ENCODE measurements around the gene WNT3.

WNT3 gene

DNA sequence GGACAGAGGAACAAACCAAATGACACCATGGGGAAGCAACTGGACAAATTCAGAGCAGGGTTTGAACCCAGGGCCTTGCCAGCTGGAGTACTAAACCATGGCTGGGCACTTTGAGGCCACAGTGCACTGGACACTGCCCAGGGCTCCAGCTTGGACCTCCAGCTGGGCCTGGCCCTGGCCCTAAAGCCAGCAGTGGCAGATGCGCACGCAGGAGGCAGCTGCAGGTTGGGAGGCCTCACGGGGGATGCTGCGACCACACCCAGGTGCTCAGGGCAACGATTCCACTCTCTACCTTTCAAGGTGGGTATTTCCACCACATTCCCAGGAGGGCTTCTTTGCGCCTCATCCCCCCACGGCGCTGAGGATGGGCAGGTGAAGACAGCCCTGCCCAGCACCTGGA, 28.9 kb downstream of the WNT3 start:
- DNase-seq (ENCODE audit: low read depth in 2 of 3, low spot score in 1 of 3), result no peak

DNA sequence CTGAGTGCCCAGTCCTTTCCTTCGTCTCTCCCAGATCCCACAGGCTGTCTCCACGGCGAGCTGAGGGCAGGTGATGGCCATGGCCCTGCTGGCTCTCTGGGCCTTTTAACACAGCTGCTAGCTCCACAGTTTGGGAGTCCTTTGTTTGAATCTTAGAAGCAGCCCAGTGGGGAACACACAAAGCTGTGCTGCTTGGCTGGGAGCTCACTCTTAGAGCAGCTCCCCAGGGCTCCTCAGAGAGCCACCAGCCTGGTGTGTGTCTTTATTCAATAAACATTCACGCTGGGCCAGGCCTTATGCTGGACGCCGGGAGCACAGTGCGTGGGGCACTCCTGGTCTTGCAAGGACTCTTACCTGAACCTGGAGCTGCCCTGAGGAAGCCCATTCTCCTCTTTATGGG, 29.7 kb downstream of the WNT3 start:
- DNase-seq (ENCODE audit: low read depth in 2 of 3, low spot score in 1 of 3), result no peak

DNA sequence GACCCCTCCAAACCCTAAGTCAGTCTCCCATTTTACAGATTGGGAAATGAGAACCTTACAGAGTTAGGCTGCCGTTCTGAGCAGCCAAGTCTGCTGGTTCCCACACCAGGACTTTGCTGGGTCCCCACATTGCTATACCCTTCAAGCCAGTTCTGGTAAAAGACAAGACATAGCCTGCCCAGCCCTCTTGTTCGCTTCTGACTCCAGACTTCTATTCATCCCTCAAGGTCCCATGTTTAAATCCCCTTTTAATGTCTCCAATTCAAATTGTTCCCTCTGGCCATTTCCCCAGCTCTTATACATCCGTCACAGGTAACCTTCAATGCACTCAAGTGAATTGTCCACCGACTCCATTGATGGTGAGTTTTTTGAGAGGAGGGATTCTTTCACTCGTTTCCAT, 30.2 kb downstream of the WNT3 start:
- DNase-seq (ENCODE audit: low read depth in 2 of 3, low spot score in 1 of 3), result no peak

DNA sequence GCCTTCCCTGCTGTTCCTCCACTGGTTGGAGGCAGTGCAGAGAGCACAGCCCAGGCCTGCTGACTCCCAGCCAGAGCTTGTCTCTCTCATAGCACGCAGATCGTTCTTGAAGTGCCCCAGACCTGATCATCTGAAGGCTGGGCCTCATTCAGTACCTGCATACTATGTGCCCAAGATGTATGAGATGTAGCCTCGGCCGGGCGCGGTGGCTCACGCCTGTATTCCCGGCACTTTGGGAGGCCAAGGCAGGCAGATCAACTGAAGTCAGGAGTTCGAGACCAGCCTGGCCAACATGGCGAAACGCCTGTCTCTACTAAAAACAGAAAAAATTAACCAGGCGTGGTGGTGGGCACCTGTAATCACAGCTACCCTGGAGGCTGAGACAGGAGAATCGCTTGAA, 31.0 kb downstream of the WNT3 start:
- DNase-seq (ENCODE audit: low read depth in 2 of 3, low spot score in 1 of 3), result no peak

DNA sequence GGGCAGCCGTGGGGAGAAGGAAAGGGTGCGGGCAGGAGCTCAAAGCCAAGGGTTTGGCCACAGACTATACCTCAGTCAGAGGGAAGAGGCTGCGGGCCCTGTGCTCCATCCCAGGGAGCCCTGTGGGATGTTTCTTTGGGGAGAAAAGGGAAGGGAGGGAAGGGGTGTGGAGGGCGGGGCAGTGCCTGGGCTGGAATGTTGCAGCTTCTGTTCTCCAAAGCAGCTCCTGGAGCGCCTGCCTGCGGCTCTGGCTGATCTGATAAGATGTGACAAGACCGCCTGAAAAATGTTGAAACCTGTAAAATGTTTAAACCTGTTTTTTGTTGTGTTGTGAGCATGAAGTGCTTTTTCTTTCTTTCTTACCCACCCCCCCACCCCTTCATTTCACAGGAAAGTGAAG, 32.8 kb downstream of the WNT3 start:
- no peak for DNase-seq (ENCODE audit: low read depth in 2 of 3, low spot score in 1 of 3)

DNA sequence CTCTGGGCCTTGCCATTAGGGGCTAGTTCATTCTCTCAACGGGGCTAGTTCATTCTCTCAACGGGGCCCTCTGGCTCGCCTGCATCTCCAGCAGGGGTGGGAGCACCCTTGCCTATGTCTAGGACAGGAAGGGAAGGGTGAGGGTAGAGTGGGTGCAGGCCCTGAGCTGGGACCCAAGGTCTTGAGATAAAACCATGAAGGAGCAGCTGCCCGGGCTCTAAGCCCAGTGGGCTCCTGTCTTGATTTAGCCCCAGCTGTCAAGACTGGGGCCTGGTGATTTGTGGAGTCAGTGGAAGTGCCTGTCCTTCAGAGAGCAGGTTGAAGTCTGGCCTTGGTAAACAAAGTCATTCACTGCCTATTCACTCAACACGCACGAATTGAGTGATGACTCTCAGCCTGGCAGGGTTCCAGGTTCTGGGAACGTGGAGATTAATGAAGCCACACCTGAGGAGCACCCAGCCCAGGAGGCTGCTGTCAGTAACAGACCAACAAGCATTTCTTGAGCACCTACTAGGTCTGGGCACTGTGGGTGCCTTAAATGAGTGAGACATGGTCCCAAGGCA, 35.4 kb downstream of the WNT3 start:
- no peak for DNase-seq (ENCODE audit: low read depth in 2 of 3, low spot score in 1 of 3)

DNA sequence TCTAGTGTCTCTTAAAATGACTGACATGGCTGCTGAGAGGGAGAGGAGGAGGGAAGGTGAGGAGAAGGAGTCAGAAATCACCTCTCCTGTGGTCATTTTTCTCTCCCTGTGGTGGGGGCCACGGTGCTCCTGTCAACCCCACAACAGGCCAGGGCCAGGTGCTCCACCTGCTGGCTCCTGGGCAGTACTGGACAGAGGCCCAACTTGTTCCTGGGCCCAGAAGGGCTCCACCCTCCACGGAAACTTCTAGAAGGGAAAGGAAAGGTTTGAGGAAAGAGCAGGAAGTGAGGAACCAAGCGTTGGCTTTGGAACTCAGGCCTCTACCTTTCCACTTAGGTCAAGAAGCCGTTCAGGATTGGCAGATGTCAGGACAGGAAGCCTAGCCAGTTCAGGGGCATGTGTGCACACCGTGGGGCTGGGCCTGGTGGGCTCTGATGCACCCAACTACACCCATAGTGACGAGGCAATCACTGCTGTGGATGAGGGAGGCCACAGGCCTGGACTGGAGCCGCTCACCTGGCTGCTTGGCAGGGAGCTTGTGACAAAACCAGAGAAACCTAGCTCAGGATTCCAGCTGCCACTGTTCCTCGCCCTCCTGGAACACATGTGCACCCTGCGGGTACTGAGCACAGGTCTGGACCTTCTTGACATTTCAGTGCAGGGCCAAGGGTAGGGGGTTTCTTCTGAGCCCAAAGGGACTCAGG, 36.1 kb downstream of the WNT3 start:
- DNase-seq (ENCODE audit: low read depth in 2 of 3, low spot score in 1 of 3), result no peak

DNA sequence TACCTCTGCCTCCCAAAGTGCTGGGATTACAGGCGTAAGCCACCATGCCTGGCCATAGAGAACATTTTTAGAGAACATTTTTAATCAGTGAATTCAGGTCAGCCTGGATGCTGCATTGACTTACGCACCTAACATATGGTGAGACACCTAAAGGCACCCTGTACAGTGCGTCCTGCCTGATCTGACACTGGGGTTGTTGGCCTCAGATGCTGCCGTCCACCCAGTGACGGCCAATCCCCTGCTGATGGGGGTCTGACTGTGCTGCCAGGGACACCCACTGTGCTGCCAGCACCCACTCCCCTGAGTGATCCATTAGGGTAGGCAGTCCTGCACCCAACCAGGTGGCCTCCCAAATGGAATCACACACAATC, 38.5 kb downstream of the WNT3 start:
- no peak for DNase-seq (ENCODE audit: low read depth in 2 of 3, low spot score in 1 of 3)

DNA sequence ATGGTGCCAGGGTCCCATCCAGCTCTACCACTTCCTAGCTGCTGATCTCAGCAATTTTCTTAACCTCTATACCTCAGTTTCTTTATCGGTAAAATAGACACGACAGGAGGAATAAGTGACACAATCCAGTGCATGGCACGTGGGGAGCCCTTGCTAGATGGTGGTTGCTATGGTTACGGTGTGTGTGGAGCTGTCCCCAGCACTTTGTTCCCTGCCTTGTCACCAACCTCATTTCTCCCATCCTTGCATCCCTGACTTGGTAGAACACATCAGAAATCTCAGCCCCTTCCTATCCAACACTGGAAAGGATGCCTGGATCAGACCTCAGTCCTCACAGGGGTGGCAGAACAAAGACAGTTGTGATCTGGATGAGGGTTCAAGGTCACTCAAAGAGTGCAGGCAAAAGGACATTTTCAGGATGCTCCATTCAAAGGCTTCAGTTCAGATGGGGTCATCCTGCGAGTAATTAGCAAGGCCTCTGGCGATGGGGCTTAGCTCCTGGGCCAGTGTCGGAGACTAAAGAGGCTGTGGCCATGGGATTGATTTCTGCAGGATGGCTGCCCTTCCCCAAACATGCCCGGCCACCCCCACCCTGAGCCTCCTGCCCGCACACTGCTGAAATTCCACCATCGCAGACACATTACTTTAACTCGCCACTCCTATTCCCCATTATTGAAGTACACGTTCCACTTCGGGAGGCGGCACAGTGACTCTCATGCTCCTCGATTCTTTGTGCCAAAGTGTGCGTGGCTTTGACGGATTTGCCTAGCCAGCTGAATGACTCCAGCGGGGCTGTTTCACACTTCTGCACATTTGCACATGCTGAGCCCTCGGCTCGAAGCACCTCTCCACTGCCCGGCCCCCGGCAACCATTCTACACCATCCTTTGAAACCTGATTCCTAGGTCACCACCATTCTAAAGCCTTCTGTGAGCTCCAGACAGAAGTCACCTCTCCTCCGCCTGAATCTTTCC, 40.3 kb downstream of the WNT3 start:
- DNase-seq (ENCODE audit: low read depth in 2 of 3, low spot score in 1 of 3), result no peak

DNA sequence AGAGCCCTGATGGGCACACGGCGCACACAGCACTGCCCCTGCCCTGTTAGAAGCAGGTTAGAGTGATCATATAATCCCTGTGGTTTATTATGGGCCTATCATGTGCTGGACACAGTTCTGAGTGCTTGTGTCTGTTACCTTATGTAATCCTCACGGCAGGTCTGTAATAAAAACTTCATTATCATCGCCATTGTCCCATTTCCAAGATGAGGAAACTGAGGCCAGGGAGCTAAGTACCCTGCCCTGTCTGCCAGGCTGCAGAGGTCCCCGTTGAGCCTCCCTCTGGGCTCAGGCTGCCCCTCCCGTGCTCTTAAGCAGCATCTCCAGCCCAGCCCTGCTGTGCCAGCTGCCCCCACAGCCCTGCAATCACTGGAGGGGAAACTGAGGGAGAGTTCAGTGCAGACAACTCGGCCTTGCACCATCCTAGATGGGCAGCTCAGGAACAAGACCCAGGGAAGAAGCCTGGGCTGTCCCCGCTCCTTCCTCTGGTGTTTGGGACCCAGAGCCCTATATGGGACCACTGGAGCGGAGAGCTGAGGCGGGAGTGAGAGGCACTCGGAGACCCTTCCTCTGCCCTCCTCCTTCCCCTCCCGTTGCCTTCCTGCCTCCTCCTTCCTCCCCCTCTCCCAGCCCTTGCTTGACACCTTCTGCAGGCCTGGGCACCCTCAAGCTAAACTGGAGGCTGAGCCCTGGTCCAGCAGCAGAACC, 42.0 kb downstream of the WNT3 start:
- no peak for DNase-seq (ENCODE audit: low read depth in 2 of 3, low spot score in 1 of 3)

DNA sequence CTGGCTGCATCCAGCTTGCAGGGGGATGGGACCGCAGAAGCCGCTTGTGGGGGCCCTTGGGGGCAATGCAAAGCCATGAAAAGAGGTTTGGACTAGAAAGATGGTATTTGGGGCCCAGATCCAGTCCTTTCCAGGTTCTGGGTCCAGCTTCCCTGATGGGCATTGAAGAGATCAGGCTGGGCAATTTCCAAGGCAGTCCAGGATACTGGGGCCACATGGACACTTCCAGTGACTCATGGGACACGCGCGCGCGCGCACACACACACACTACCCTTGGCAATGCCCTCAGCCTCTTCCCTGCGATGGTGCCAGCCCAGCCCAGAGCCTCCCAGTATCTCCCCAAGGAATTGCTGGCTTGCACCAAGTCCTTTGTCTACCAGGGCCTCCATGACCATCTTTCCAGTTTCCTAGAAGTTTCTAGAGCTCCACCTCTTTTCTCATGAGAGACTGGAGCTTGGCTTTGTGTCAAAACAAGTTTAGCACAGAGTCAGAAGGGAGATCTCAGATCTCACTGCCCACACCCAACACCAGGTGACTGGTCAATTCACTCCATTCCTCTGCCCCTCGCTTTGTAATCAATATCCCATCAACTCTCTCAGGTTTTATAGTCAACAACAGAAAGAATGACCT, 44.3 kb downstream of the WNT3 start:
- DNase-seq (ENCODE audit: low read depth in 2 of 3, low spot score in 1 of 3), result no peak

DNA sequence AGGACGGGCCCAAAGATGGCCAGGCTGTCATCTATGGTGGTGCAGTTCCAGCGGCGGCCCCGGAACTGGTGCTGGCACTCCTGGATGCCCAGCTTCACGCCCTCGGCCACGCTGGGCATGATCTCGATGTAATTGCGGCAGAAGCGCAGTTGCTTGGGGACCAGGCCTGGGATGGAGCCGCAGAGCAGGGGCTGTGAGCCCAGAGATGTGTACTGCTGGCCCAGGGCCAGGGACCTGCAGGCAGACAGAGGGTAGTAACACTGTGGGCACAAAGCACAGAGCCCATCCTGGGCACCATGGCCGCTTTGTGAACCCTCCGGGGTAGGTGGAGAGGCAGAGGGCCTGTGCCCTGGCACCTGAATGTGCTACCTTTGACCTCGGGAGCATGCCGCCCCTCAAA, 44.8 kb downstream of the WNT3 start:
- DNase-seq (ENCODE audit: low read depth in 2 of 3, low spot score in 1 of 3), result no peak

DNA sequence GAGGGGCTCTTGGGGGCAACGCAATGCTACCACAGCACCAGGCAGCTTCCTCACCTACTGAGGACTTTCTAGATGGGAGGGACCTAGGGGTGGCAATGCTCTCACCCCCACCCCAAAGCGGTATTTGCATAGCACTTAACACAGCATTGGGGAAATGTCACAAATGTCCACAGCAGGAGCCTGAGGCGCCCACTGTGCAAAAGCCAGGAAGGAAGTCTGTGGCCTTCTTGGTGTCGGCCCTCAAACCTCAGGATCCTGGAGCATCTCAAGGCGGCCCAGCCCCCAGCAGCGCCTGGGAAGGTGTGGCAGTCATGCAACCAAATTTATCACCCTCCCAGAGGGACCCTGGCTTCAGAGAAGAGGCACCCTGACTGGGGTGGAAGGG, 45.3 kb downstream of the WNT3 start:
- no peak for DNase-seq (ENCODE audit: low read depth in 2 of 3, low spot score in 1 of 3)

DNA sequence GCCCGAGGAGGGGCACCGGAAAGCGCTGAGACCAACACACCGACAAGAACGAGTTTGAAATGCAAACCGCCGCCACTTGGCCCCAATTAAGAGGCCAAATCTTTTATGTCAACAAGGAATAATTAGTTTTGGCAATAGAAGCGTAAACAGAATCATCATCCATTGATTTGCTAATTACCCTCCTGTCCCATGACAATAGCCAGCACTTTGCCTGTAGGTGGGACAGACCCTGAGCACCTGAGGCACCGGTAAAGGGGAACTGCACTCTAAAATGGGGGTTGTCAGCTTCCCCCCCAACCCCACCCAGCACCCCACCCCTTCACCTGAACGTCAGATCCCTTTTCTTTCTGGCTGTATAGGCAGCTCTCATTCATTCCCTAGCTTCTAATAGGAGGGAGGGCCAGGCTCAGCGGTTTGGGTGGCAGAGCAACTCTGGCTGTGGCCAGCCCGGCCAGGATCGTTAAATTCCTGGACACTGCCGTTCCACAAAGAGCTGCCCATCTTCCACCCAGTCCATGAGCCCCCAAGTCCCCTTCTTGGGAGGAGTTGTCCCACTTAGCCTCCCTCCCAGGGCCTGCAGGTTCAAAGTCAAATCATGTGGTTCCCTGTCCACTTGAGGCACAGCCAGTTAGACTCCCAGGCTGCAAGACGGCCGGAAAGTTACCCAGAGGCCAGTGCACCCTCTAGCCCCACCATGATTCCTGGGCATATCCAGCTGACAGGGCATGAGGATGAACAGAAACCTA, 45.8 kb downstream of the WNT3 start:
- DNase-seq (ENCODE audit: low read depth in 2 of 3, low spot score in 1 of 3), result no peak

DNA sequence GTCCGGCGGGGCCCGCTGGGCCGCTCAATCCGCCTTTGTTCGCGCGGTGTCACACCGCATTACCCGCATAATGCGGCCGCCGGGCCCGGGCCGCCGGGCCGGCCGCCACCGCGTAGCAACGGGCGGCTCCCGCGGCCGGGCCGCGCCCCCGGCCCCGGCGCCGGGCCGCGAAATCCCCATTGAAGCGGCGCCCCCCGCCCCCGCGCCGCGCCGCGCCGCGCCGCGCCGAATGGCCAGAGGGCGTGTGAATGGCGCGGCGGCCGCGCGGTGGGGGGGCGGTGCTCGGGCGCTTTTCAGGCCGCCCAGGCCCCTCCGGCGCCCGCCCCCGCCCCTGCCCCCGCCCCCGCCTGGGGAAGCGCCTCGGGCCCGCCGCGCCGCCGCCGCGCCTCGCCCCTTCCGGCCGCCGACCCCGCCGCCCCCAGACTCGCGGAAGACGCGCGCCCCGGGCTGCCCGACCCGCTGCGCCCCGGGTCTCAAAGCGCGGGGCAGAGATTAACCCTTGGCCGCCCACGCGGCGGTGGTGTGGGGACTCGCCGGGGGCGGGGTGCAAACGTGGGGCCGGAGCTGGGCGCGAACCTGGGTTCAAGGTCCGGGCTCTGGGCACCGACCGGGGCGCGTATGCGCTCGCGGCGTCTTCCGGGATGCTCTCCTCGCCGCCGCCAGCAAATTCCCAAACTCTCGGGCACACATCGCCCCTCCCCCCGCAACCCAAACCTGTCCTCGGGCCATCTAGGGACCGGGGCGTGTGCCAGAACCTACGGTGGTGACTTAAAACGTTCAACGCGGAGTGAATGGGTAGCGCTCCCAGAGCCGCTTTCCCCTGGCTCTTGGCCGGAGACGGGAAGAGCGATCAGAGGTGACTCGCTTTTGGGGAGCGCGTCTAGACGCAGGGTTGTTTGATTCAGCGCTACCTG, 46.7 kb downstream of the WNT3 start:
- DNase-seq (ENCODE audit: low read depth in 2 of 3, low spot score in 1 of 3), result no peak

DNA sequence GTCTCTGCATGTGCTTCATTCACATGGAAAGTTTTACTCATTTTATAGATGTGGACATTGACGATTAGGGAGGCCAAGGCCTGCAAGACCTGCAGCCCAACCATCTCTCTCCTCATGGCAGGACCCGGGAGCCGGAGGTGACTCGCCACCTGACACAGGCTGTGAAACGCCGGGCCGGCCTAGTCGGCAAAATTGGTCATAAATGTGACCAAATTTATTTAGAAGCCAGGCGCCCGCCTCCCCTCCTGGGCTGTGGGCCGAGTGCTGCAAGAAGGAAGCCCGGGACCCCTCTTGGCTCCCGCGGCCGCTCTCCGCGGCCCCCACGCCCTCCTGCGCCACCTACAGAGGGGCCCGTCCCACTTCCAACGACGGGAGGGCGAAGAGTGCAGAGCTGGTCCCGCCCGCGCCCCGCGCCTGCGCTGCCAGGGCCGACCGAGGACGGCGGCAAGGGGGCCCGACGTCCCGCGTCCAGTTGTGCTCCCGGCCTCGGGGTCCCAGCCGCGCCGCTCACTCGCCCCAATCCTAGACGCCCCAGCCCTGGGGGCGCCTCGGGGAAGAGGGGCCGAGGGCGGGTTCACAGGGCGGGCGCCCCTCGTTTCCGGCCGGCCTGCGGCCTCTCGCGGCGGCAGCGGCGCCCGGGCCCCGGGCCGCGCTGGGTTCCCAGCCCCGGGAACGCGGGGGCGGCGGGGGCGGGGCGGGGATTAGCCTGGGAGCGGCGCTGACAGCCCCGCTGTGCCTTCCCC, 47.5 kb downstream of the WNT3 start:
- DNase-seq (ENCODE audit: low read depth in 2 of 3, low spot score in 1 of 3), result no peak

DNA sequence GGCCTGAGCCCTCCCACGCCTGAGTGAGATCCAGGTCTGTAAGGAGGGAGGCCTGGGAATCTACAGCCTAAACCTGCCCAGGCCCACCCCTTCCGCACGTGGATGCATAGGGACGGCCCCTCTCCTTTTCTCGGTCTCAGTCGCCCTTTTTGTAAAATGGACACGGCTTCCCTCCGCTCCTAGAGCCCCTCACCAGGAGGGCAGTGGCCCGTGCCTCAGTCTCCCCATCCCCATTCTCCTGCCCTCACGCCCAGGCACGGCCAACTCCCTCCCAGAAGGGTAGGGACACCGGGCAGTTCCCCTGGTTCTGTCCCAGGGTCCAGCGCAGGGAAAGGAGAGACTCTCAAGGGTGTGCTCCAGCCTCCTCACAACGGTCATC, 48.1 kb downstream of the WNT3 start:
- DNase-seq (ENCODE audit: low read depth in 2 of 3, low spot score in 1 of 3), result no peak

DNA sequence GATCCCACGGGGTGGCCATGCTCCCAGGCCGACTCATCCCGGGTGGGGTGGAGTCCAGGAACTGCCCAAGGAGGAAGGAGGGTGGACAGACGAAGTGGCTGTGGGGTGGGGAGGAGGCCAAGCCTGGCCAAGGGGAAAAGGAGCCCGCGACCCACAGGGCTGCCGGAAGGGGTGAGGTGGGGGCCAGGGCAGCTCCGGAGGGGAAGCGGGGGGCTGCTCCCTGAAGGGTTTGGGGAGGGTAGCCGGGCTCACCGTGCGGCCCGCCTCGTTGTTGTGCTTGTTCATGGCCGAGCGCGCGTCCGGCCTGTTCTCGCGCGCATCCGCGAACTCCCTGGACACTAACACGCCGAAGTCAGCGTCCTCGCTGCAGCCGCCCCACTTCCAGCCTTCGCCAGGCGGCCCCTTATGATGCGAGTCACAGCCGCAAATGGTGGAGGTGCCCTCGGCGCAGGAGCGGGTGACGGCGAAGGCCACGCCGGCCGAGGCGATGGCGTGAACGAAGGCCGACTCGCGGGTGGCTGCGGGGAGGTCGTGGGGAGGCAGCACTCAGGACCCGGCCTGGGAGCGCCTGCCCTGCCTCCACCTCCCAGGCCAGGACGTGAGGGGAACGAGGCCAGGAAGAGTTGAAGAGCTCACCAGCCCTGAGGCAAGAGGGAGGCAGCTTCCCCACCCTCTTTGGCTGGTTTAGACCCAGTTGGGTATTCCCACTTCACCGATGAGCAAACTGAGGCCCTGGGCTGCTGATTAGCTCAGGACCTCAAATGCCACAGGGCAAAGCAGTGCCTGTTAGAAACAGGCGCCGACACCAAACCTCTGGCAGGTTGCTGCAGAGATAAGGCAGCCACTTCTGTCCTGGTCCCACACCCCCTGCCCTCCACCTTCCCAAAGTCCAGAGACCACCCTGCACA, 48.7 kb downstream of the WNT3 start:
- DNase-seq (ENCODE audit: low read depth in 2 of 3, low spot score in 1 of 3), result no peak
